Lung (tissue), 12 donors: ENCODE measurements around the gene PLXNA2. TPM values are rescaled to one million over a fixed set of nuclear protein-coding genes. Genes with fewer than 3 reads are reported as not detected.

Experiments
- ATAC-seq: fragments of 200-7000 bp; cut with Tn5 transposase; one replicate; pipeline ENCODE4 v1.9.1; 2020; ENCODE audit warnings: moderate number of reproducible peaks; ENCODE audit not compliant: insufficient read depth, low FRiP score
- DNase-seq, 3 donors: peaks; one replicate each; pipeline ENCODE4 v3.0.0-alpha.2; 2013 to 2017
- H3K27ac ChIP-seq, 2 donors: one replicate each; pipeline ENCODE4 v1.5.1; 2013; ENCODE audit warnings: mild to moderate bottlenecking in 2 of 2, moderate library complexity in 2 of 2, control low read depth in 1 of 2, inconsistent platforms in 1 of 2, low read depth in 1 of 2, low read length in 1 of 2
- H3K27me3 ChIP-seq, 3 donors: one replicate each; pipeline ENCODE4 v1.5.1; 2013; ENCODE audit warnings: low read length in 2 of 3; ENCODE audit not compliant: control insufficient read depth in 3 of 3, insufficient read depth in 3 of 3
- H3K36me3 ChIP-seq, 4 donors: one replicate each; pipeline ENCODE4 v1.5.1; 2013; ENCODE audit warnings: low read length in 4 of 4, mild to moderate bottlenecking in 1 of 4, moderate library complexity in 1 of 4; ENCODE audit not compliant: control insufficient read depth in 4 of 4, insufficient read depth in 4 of 4
- H3K4me1 ChIP-seq, 5 donors: one replicate each; pipeline ENCODE4 v1.5.1; 2013; ENCODE audit warnings: low read length in 5 of 5, mild to moderate bottlenecking in 2 of 5, moderate library complexity in 1 of 5; ENCODE audit not compliant: control insufficient read depth in 5 of 5, insufficient read depth in 5 of 5
- H3K4me3 ChIP-seq: one replicate; pipeline ENCODE4 v1.5.1; 2013; ENCODE audit warnings: mild to moderate bottlenecking, control low read depth, moderate library complexity
- H3K9ac ChIP-seq, 2 donors: one replicate each; pipeline ENCODE4 v1.5.1; 2013; ENCODE audit warnings: low read length in 2 of 2, control low read depth in 1 of 2; ENCODE audit not compliant: insufficient read depth in 1 of 2
- H3K9me3 ChIP-seq, 4 donors: one replicate each; pipeline ENCODE4 v1.5.1; 2013; ENCODE audit warnings: low read length in 3 of 4, mild to moderate bottlenecking in 1 of 4, moderate library complexity in 1 of 4; ENCODE audit not compliant: control insufficient read depth in 4 of 4, insufficient read depth in 3 of 4
- WGBS, 2 donors: extraction: QIAGEN DNeasy Blood & Tissue Kit; methylation state at CpG; one replicate each; pipeline ENCODE4 v1.1.7; 2013; 5-methylcytosine and 5-hydroxymethylcytosine counted together
- polyA plus RNA-seq, 2 donors: library from polyadenylated mRNA; stranded (reverse); fragments of 200-250 nt; gene quantifications; one replicate each; pipeline ENCODE4 v1.2.1, GENCODE V29; 2013
- total RNA-seq, 2 donors: library from RNA; depleted of rRNA in 1 of 2; stranded (reverse); fragments of >200 nt in 1 of 2; gene quantifications; one replicate each; pipeline ENCODE4 v1.2.1, GENCODE V29; 2014 to 2021
- TF ChIP-seq, protein P1 (sequence below): IDR thresholded peaks from 2 replicates; pipeline ENCODE4 v1.5.1; 2012; ENCODE audit warnings: mild to moderate bottlenecking; ENCODE audit errors: control extremely low read depth, extremely low read depth
- donor health status: control.
- donor health status: control.
- donor health status: Bipolar disorder and iron deficiency.
- donor health status: healthy.
- donor health status: DM: yes; HTN: yes; CAD: no.

Gene PLXNA2
- total and polyA plus RNA-seq, 4 donors = 13.2 to 118 (median 32.6) TPM

DNA sequence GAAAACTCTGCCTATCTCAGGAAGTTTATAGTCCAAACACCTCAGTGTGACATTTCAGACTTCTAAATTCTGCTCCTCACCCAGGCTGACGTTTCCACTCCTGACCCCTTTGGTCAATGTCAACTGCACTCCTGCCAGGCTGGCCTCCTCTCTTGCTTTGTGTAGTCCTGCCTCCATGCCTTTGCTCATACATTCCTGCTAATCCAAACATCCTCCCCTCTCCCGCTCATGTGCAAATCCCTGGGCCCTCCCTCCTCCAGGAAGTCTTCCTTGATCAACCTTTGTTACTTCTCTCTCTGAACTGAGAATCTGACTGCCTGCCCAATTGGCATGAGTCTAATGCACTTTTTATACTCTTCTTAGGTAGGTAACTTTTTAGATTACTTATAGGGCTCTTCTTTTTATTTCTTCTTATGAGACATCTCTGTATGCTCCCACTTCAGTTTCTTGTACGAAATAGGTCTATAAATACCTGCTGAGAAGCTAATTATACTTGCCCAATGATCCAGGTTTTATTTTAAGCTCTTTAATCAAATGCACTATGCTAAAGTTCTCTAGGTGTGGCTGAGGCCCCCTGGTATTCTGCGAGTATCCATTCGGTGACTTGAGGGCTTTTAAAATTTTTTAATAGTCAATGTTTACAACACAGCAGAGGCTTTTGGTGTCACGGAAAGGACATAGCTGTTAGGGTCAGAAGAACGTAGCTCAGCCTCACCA is 128.1 kb downstream of the PLXNA2 start:
- WGBS, 2 donors = 64 to 71% methylated on average over 7 of the region's 7 CpGs
- peaks cover 0 to 2% (median 0%) of the 10 kb centered on the region in 4 donors for H3K36me3 ChIP-seq
- H3K4me1 ChIP-seq = peaks cover 0 to 4% (median 0%) of the 10 kb centered on the region in 5 donors
- H3K4me3 ChIP-seq = no peak overlapping the region
- H3K9ac ChIP-seq = no peak overlapping the region
- no peaks in the 10 kb centered on the region for H3K27me3 ChIP-seq
- no peak overlapping the region for H3K27ac ChIP-seq
- no peaks in the 10 kb centered on the region for H3K9me3 ChIP-seq
- peak in 1 of 3 donors; percentile 52 for DNase-seq
- no peak for ATAC-seq
- TF ChIP-seq, protein P1, sequence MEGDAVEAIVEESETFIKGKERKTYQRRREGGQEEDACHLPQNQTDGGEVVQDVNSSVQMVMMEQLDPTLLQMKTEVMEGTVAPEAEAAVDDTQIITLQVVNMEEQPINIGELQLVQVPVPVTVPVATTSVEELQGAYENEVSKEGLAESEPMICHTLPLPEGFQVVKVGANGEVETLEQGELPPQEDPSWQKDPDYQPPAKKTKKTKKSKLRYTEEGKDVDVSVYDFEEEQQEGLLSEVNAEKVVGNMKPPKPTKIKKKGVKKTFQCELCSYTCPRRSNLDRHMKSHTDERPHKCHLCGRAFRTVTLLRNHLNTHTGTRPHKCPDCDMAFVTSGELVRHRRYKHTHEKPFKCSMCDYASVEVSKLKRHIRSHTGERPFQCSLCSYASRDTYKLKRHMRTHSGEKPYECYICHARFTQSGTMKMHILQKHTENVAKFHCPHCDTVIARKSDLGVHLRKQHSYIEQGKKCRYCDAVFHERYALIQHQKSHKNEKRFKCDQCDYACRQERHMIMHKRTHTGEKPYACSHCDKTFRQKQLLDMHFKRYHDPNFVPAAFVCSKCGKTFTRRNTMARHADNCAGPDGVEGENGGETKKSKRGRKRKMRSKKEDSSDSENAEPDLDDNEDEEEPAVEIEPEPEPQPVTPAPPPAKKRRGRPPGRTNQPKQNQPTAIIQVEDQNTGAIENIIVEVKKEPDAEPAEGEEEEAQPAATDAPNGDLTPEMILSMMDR = no peak

DNA sequence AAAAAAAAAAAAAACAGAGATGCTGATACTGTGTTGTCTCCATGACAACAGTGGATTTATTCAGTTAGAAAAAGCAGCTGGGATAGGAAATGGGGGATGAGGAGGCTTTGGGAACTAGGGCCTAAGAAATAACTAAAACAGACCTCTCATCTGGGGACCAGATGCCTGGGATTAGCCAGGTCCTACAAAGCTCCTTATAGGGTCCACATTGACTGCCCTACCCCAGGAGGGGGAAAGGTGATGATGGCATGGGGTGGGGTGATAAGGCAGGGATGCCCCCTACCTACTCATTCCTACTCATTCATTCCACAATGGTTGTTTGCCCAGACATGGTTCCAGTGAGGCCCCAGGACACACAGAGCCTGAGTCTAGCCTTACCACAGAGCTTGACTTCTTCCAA is 131.2 kb downstream of the PLXNA2 start:
- DNase-seq (no peak), ATAC-seq (no peak)
- Histone ChIP-seq H3K27ac (no peak overlapping the region), H3K4me1 (peaks cover 0 to 2% (median 0%) of the 10 kb centered on the region in 5 donors), H3K9me3 (no peaks in the 10 kb centered on the region), H3K36me3 (peaks cover 0 to 5% (median 0%) of the 10 kb centered on the region in 4 donors), H3K4me3 (no peak overlapping the region), H3K27me3 (no peaks in the 10 kb centered on the region), H3K9ac (no peak overlapping the region)
- TF ChIP-seq, protein P1 = no peak

DNA sequence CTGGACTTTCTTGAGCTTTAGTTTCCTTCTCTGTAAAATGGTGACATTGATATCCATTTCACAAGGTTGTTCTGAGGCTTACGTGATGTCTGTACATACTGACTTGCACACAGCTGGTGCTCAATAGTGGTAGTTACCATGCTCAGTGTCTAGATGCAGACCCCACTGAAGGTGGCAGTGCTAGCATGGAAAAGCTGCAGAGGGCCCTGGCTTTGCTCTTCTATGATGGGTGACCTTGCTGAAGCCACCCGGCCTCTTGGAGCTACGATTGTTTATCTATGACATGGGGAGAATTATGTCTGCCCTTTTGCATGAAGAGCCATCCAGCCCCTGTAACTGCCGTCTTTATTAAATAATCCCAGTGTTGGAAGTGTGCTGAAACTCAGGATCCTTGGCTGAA is 131.8 kb downstream of the PLXNA2 start:
- no peak for DNase-seq
- no peak for ATAC-seq
- no peak overlapping the region for H3K4me3 ChIP-seq
- 75 to 78% methylated on average over 4 of the region's 4 CpGs for WGBS, 2 donors
- H3K27me3 ChIP-seq = no peaks in the 10 kb centered on the region
- H3K4me1 ChIP-seq = peaks cover 0 to 2% (median 0%) of the 10 kb centered on the region in 5 donors
- no peaks in the 10 kb centered on the region for H3K9me3 ChIP-seq
- no peak overlapping the region for H3K9ac ChIP-seq
- no peak overlapping the region for H3K27ac ChIP-seq
- H3K36me3 ChIP-seq = peaks cover 0 to 5% (median 0%) of the 10 kb centered on the region in 4 donors
- TF ChIP-seq, protein P1 = no peak
